WERI-Rb-1 (cell line): ENCODE results near the gene ELF1.

Experiments
- DNase-seq: peaks from one replicate; pipeline ENCODE4 v3.0.0-alpha.2; 2020
- H3K27ac ChIP-seq: fragments of 250-450 bp; sonication (Bioruptor Pico); 2 replicates; pipeline ENCODE4 v1.5.1; 2020; ENCODE audit warnings: mild to moderate bottlenecking, moderate library complexity
- H3K27me3 ChIP-seq: fragments of 250-450 bp; sonication (Bioruptor Pico); 2 replicates; pipeline ENCODE4 v1.5.1; 2021; ENCODE audit warnings: mild to moderate bottlenecking, low read depth, moderate library complexity; ENCODE audit not compliant: insufficient read depth, severe bottlenecking
- H3K36me3 ChIP-seq: fragments of 250-450 bp; sonication (Bioruptor Pico); 2 replicates; pipeline ENCODE4 v1.5.1; 2020; ENCODE audit warnings: mild to moderate bottlenecking, moderate library complexity
- H3K4me3 ChIP-seq: 2 replicates; pipeline ENCODE4 v1.5.1; 2011; ENCODE audit warnings: low read depth, mild to moderate bottlenecking, control low read depth, low read length
- H3K9me3 ChIP-seq: fragments of 250-450 bp; sonication (Bioruptor Pico); 2 replicates; pipeline ENCODE4 v1.5.1; 2021; ENCODE audit warnings: mild to moderate bottlenecking, moderate library complexity; ENCODE audit not compliant: severe bottlenecking
- TF ChIP-seq, protein P1 (sequence below): IDR thresholded peaks from 2 replicates; pipeline ENCODE4 v1.5.1; 2011; ENCODE audit warnings: low read depth, mild to moderate bottlenecking, control low read depth, inconsistent platforms, low read length

The ELF1 gene

DNA sequence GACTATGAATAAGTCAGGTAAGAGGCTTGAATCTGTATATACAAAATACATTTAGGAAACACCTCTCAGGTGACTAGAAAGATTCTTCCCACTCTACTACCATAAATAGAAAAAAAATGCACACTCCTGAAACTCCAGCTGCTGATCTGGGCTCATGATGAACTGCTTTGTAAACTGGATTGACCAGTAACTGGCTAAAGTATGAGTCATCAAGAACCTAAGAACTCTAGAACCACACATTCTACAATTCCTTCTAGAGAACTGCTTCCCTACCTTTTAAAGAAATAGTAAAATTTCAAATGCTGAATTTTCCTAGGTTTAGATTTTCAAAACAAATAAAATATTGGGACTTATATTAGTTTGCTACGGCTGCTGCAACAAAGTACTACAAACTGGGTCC is 55.2 kb downstream of the ELF1 start:
- TF ChIP-seq, protein P1, sequence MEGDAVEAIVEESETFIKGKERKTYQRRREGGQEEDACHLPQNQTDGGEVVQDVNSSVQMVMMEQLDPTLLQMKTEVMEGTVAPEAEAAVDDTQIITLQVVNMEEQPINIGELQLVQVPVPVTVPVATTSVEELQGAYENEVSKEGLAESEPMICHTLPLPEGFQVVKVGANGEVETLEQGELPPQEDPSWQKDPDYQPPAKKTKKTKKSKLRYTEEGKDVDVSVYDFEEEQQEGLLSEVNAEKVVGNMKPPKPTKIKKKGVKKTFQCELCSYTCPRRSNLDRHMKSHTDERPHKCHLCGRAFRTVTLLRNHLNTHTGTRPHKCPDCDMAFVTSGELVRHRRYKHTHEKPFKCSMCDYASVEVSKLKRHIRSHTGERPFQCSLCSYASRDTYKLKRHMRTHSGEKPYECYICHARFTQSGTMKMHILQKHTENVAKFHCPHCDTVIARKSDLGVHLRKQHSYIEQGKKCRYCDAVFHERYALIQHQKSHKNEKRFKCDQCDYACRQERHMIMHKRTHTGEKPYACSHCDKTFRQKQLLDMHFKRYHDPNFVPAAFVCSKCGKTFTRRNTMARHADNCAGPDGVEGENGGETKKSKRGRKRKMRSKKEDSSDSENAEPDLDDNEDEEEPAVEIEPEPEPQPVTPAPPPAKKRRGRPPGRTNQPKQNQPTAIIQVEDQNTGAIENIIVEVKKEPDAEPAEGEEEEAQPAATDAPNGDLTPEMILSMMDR, result no peak
- DNase-seq, result no peak
- Histone ChIP-seq H3K27ac (no peak overlapping the region), H3K36me3 (no peaks in the 10 kb centered on the region), H3K4me3 (no peak overlapping the region), H3K27me3 (no peaks in the 10 kb centered on the region), H3K9me3 (no peaks in the 10 kb centered on the region)

DNA sequence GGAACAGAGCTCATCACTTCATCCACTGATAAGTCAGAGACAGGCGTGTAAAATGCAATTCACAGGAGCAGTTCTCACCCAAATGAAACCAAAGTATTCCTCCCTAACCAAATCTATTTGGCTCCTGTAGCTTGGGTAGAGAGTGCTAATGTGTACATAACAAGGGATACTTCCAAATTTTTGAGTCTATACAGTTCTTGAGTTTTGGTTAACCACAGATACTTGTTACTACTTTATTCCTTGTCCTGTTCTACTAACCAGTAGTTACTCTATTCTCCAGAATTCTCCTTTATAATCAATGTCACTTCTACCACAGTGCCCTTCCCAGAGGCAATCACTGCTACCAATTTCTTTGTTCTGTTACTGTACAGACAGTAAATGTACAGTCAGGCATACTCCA is 57.3 kb downstream of the ELF1 start:
- Histone ChIP-seq H3K27me3 (no peaks in the 10 kb centered on the region), H3K27ac (no peak overlapping the region), H3K4me3 (no peak overlapping the region), H3K36me3 (no peaks in the 10 kb centered on the region), H3K9me3 (no peaks in the 10 kb centered on the region)
- TF ChIP-seq, protein P1, result no peak
- DNase-seq, result no peak

DNA sequence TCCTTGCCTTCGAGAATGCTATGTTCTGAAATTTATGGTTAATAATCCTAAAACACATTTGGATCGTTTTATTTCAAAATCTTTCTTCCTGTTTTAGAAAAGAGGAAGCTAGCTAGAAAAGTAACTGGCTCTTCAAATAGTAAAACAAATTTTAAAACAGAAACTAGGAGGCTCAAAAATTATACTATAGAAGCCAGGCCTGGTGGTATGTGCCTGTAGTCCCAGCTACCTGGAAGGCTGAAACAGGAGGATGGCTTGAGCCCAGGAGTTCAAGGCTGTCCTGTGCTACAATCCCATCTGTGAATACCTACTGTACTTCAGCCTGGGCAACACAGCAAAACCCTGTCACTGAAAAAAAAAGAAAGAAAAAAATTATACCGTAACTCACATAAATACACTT is 57.9 kb downstream of the ELF1 start:
- Histone ChIP-seq H3K27ac (no peak overlapping the region), H3K27me3 (no peaks in the 10 kb centered on the region), H3K9me3 (no peaks in the 10 kb centered on the region), H3K4me3 (no peak overlapping the region), H3K36me3 (no peaks in the 10 kb centered on the region)
- no peak for DNase-seq
- TF ChIP-seq, protein P1, result no peak

DNA sequence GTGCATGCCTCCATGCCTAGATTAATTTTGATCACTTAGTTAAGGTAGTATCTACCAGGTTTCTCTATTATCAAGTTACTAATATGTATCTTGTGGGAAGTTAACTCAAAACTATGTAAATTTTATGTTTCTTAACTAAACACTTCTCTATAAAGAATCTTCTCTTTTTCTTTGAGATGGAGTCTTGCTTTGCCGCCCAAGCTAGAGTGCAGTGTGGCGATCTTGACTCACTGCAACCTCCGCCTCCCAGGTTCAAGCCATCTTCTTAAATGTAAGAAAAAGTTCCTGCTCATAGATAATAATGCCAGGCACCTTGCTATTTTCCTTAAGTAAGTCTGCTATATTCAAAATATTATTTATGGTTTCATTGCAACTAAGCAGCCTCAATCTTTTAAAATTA is 58.4 kb downstream of the ELF1 start:
- no peak for DNase-seq
- TF ChIP-seq, protein P1, result no peak
- H3K9me3 ChIP-seq, result no peaks in the 10 kb centered on the region
- H3K36me3 ChIP-seq, result no peaks in the 10 kb centered on the region
- no peaks in the 10 kb centered on the region for H3K27me3 ChIP-seq
- H3K27ac ChIP-seq, result no peak overlapping the region
- no peak overlapping the region for H3K4me3 ChIP-seq

DNA sequence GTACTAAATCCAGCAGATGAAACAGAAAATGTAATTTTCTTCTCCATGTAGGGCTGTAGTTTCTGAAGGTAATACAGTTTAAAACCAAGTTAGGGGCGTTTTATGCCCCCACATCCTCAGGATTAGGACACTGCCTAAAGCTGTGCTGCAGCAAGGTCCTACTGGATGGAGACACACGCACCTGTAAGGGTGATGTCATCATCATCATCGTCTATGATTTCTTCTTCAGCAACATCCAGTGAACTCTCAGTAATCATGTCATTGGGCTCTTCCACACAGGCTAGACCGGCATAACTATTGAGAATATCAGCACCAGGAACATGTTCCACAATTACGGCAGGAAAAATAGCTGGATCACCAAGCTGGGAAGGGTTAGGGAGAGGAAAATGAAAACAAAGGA is 60.5 kb downstream of the ELF1 start:
- TF ChIP-seq, protein P1, result no peak
- Histone ChIP-seq H3K4me3 (no peak overlapping the region), H3K9me3 (no peaks in the 10 kb centered on the region), H3K27ac (no peak overlapping the region), H3K27me3 (no peaks in the 10 kb centered on the region), H3K36me3 (no peaks in the 10 kb centered on the region)
- no peak for DNase-seq

DNA sequence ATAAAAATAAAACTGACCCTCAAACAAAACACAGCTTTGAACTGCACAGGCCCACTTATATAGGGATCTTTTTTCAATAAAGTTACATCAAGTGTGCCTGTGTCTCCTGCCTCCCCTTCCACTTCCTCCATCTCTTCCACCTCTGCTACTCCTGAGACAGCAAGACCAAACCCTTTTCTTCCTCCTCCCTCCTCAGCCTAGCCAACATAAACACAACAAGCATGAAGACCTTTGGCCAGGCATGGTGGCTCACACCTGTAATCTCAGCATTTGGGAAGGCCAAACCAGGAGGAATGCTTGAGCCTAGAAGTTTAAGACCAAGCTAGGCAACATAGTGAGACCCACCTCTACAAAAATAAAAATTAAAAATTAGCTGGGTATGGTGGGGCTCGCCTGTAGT is 72.6 kb downstream of the ELF1 start:
- TF ChIP-seq, protein P1, result no peak
- Histone ChIP-seq H3K36me3 (no peaks in the 10 kb centered on the region), H3K4me3 (no peak overlapping the region), H3K27ac (no peak overlapping the region), H3K27me3 (no peaks in the 10 kb centered on the region), H3K9me3 (no peaks in the 10 kb centered on the region)
- DNase-seq, result no peak
